Caco-2 (cell line): Measurements from ENCODE around the gene PALD1. TPM values are rescaled to one million over a fixed set of nuclear protein-coding genes. Genes with fewer than 3 reads are reported as not detected.

ENCODE experiments used
- BruUV-seq: library from RNA; stranded (reverse); fragments of 400-500 nt; replicated peaks from 2 replicates; lab custom pipeline; 2021; lab: Mats Ljungman, UMichigan
- CTCF ChIA-PET: fragments of 300-600 bp; sonication (Branson Sonifier 250); formaldehyde crosslinking; loops from one replicate; lab custom pipeline; 2022; ENCODE audit warnings: antibody characterized with exemption; lab: Charles Lee
- POLR2A ChIA-PET: fragments of 300-600 bp; sonication (Branson Sonifier 250); formaldehyde crosslinking; loops from one replicate; lab custom pipeline; 2022; ENCODE audit warnings: antibody characterized with exemption; lab: Charles Lee
- DNase-seq, 2 experiments: peaks; one replicate each; pipeline versions ENCODE4 v3.0.0 to v3.0.0-alpha.2; 2020 to 2022
- H3K27me3 ChIP-seq: replicated peaks from 2 replicates; pipeline ENCODE4 v1.6.0; 2011; ENCODE audit warnings: low read length; ENCODE audit not compliant: control insufficient read depth, insufficient read depth
- H3K36me3 ChIP-seq: 2 replicates; pipeline ENCODE4 v1.5.1; 2011; ENCODE audit warnings: low read length; ENCODE audit not compliant: control insufficient read depth, insufficient read depth
- H3K4me1 ChIP-seq: fragments of 250-450 bp; sonication (Bioruptor Pico); 2 replicates; pipeline ENCODE4 v1.5.1; 2020; ENCODE audit warnings: mild to moderate bottlenecking
- H3K4me3 ChIP-seq: 2 replicates; pipeline ENCODE4 v1.5.1; 2011; ENCODE audit warnings: low read depth, mild to moderate bottlenecking, control low read depth, low read length
- H3K9me3 ChIP-seq: fragments of 250-450 bp; sonication (Bioruptor Pico); 2 replicates; pipeline ENCODE4 v1.5.1; 2020; ENCODE audit warnings: mild to moderate bottlenecking, moderate library complexity
- H3K27ac Mint-ChIP-seq: one replicate; pipeline ENCODE4 v1.8.0; 2022; ENCODE audit warnings: mixed read lengths; ENCODE audit not compliant: unreplicated experiment
- H3K27me3 Mint-ChIP-seq: one replicate; pipeline ENCODE4 v1.8.0; 2022; ENCODE audit warnings: mixed read lengths; ENCODE audit not compliant: insufficient read depth, unreplicated experiment
- H3K36me3 Mint-ChIP-seq: one replicate; pipeline ENCODE4 v1.8.0; 2022; ENCODE audit warnings: mild to moderate bottlenecking, mixed read lengths; ENCODE audit not compliant: insufficient read depth, unreplicated experiment
- H3K4me1 Mint-ChIP-seq: one replicate; pipeline ENCODE4 v1.8.0; 2022; ENCODE audit warnings: low read depth, mixed read lengths; ENCODE audit not compliant: unreplicated experiment
- H3K4me3 Mint-ChIP-seq: one replicate; pipeline ENCODE4 v1.8.0; 2022; ENCODE audit warnings: mild to moderate bottlenecking, moderate library complexity, mixed read lengths; ENCODE audit not compliant: unreplicated experiment
- H3K9me3 Mint-ChIP-seq: one replicate; pipeline ENCODE4 v1.8.0; 2022; ENCODE audit warnings: mixed read lengths; ENCODE audit not compliant: unreplicated experiment
- intact Hi-C: fragments of 100-400 bp; cut with micrococcal nuclease; formaldehyde crosslinking; loops from one replicate; pipeline ENCODE4 v1.10.0; 2022; ENCODE audit not compliant: unreplicated experiment
- total RNA-seq: library from RNA; stranded (reverse); gene quantifications from 2 replicates; pipeline ENCODE4 v1.2.3, GENCODE V29; 2022
- TF ChIP-seq, protein P1 (sequence below), 2 experiments: fragments of 200-600 bp in 1 of 2; IDR thresholded peaks; 1 replicate in 1 of 2; 2 replicates in 1 of 2; pipeline versions ENCODE4 v1.5.1 to v1.8.0; 2011 to 2022; ENCODE audit warnings: antibody characterized with exemption in 1 of 2, control low read depth in 1 of 2, inconsistent platforms in 1 of 2, low read depth in 1 of 2, low read length in 1 of 2, mild to moderate bottlenecking in 1 of 2, moderate library complexity in 1 of 2; ENCODE audit not compliant: insufficient read depth in 1 of 2, severe bottlenecking in 1 of 2, unreplicated experiment in 1 of 2

Gene PALD1
- total RNA-seq, 1 experiment from 2014 or later = 10.3 TPM

DNA sequence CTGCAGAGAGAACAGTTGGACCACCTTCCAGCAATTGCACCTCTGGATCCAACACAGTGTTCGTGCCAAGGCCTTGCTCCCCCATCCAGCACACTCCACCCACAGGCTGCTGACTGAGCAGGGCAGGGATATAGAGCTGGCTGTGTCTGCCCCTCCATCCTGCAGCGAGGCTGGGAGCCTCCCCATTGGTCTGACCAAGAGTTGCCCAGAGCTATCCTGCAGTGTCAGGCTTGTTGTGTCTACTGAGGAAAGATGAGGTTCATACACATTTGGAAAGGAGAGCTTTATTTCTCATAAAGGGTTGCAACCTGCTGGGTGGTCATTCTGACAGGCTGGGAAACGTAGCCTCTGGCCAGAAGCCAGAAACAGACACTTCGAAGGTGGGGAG is 96.9 kb downstream of the PALD1 start:
- Mint-ChIP-seq H3K9me3 (no peaks in the 10 kb centered on the region), H3K27ac (no peak overlapping the region), H3K27me3 (peaks cover 2% of the 10 kb centered on the region), H3K4me1 (no peaks in the 10 kb centered on the region), H3K36me3 (no peaks in the 10 kb centered on the region), H3K4me3 (no peak overlapping the region)
- peak in 1 of 2 experiments; percentile 34 for DNase-seq
- POLR2A ChIA-PET = no interaction called here
- TF ChIP-seq, protein P1, sequence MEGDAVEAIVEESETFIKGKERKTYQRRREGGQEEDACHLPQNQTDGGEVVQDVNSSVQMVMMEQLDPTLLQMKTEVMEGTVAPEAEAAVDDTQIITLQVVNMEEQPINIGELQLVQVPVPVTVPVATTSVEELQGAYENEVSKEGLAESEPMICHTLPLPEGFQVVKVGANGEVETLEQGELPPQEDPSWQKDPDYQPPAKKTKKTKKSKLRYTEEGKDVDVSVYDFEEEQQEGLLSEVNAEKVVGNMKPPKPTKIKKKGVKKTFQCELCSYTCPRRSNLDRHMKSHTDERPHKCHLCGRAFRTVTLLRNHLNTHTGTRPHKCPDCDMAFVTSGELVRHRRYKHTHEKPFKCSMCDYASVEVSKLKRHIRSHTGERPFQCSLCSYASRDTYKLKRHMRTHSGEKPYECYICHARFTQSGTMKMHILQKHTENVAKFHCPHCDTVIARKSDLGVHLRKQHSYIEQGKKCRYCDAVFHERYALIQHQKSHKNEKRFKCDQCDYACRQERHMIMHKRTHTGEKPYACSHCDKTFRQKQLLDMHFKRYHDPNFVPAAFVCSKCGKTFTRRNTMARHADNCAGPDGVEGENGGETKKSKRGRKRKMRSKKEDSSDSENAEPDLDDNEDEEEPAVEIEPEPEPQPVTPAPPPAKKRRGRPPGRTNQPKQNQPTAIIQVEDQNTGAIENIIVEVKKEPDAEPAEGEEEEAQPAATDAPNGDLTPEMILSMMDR (IDR thresholded peaks at IDR 0.05; ENCODE audit: insufficient read depth in 1 of 2, low read depth in 1 of 2, low read length in 1 of 2, severe bottlenecking in 1 of 2, unreplicated experiment in 1 of 2) = no peak
- H3K27me3 ChIP-seq = no peaks in the 10 kb centered on the region
- H3K4me1 ChIP-seq = 0 out of 2 replicates have a peak, but pooled peaks cover 3% of the 10 kb centered on the region
- H3K4me3 ChIP-seq = no peak overlapping the region
- BruUV-seq = no TSS peak
- no peaks in the 10 kb centered on the region for H3K36me3 ChIP-seq
- CTCF ChIA-PET = no interaction called here
- intact Hi-C loops = no loop called here
- H3K9me3 ChIP-seq = no peaks in the 10 kb centered on the region; the same call in 1 of the 2 replicates

DNA sequence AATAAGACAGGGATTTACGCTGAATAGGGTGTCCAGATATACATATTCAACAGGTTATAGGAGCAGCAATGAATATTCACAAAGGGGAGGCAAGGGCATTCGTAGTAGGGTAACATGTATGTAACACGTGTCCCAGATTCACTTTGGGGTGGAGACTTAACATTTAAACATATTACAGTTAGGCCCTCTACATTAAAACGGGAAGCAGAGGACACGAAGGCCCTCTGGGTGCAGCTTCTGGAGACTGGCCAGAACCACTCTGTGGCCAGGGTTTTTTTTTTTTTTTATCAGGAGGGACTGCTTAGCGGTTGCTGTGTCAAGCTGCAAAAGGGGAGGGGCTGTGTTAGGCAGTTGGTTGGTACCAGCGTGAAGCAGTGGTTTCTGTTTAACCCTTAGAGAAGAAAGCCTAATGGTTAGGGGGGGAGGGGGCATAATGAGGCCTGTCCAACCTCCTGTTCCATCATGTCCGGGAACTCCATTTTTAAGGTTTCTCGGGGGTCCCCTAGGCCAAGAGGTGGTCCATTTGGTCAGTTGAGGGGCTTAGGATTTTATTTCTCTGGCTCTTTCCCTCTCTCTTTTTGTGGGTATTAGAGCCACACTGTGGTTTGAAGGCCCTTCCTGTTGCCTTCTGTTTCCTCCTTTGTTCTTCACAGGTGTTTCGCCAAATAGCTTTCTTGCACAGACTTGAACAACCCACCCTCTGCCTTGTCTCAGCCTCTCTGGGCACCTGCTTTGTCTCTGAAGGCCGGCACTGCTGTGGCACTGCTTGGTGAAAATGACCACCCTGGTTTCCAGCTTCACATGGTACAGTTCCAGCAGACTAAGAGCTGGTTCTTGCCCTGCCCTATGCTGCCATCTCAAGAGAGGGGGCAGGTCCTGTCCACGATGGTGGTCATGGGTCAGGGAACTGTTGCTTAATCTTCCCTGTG is 97.6 kb downstream of the PALD1 start:
- no TSS peak for BruUV-seq
- intact Hi-C loops = no loop called here

DNA sequence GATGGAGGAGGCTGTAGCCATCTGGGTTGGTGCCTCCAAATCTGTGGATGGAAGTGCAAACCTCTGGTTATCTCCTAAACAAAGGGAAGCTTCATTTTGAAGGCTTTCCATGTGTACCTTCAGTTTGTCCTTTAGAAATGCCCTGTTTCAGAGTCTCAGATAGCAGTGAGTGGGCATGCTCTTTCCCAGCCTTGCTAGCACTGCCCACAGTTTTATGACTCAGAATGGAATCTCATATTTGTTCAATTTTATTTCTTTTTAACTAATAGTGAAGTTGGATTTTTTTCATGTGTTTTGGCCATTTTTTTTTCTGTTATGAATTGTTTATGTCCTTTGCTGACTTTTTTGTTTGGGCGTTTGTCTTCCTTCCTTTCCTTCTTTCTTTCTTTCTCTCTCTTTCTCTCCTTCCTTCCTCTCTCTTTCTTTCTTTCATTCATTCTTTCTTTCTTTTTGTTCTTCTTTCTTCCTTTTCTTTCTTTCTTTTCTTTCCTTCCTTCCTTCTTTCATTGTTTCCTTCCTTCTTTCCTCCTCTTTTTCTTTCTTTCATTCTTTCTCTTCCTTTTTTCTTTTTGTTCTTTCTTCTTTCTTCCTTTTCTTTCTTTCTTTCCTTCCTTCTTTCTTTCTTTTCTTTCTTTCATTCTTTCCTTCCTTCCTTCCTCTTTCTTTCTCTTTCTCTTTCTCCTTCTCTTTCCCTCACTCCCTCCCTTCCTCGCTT is 98.4 kb downstream of the PALD1 start:
- no peak overlapping the region for H3K4me3 Mint-ChIP-seq
- H3K9me3 ChIP-seq = no peaks in the 10 kb centered on the region; the same call in 1 of the 2 replicates
- H3K4me3 ChIP-seq = no peak overlapping the region
- no peak overlapping the region for H3K27ac Mint-ChIP-seq
- H3K27me3 Mint-ChIP-seq = peaks cover 2% of the 10 kb centered on the region
- CTCF ChIA-PET = no interaction called here
- no peak for DNase-seq
- no peaks in the 10 kb centered on the region for H3K36me3 Mint-ChIP-seq
- intact Hi-C loops = no loop called here
- no peaks in the 10 kb centered on the region for H3K27me3 ChIP-seq
- H3K4me1 Mint-ChIP-seq = no peaks in the 10 kb centered on the region
- TF ChIP-seq, protein P1 (IDR thresholded peaks at IDR 0.05; ENCODE audit: insufficient read depth in 1 of 2, low read depth in 1 of 2, low read length in 1 of 2, severe bottlenecking in 1 of 2, unreplicated experiment in 1 of 2) = no peak
- no peaks in the 10 kb centered on the region for H3K36me3 ChIP-seq
- POLR2A ChIA-PET = no interaction called here
- 0 out of 2 replicates have a peak, but pooled peaks cover 3% of the 10 kb centered on the region for H3K4me1 ChIP-seq
- BruUV-seq = no TSS peak
- H3K9me3 Mint-ChIP-seq = no peaks in the 10 kb centered on the region

More for the DNA sequence above, 97.6 kb downstream of the PALD1 start:
- H3K36me3 ChIP-seq = no peaks in the 10 kb centered on the region
- Mint-ChIP-seq H3K4me3 (no peak overlapping the region), H3K9me3 (no peaks in the 10 kb centered on the region), H3K27me3 (peaks cover 2% of the 10 kb centered on the region), H3K36me3 (no peaks in the 10 kb centered on the region), H3K27ac (no peak overlapping the region), H3K4me1 (no peaks in the 10 kb centered on the region)
- DNase-seq = peak in 1 of 2 experiments; percentile 40
- H3K27me3 ChIP-seq = no peaks in the 10 kb centered on the region
- 0 out of 2 replicates have a peak, but pooled peaks cover 3% of the 10 kb centered on the region for H3K4me1 ChIP-seq
- ChIA-PET CTCF (no interaction called here), POLR2A (no interaction called here)
- H3K4me3 ChIP-seq = no peak overlapping the region
- TF ChIP-seq, protein P1 (IDR thresholded peaks at IDR 0.05; ENCODE audit: insufficient read depth in 1 of 2, low read depth in 1 of 2, low read length in 1 of 2, severe bottlenecking in 1 of 2, unreplicated experiment in 1 of 2) = no peak
- H3K9me3 ChIP-seq = no peaks in the 10 kb centered on the region; the same call in 1 of the 2 replicates
